Loucy (cell line): Measurements from ENCODE around the gene FOXK2.
"Not testable (repeated sequence)": the region's sequence is repeated elsewhere in the genome, so short reads cannot be mapped to it uniquely, and the experiment has no call there.

Source experiments
- CTCF ChIP-seq: fragments of 200-600 bp; sonication (generic); conservative IDR thresholded peaks from 2 replicates; pipeline ENCODE4 v1.5.1; 2014; ENCODE audit warnings: mild to moderate bottlenecking, antibody characterized with exemption, low read length
- EZH2phosphoT487 ChIP-seq: fragments of 200-600 bp; IDR thresholded peaks from 2 replicates; pipeline ENCODE4 v1.6.1; 2018; ENCODE audit warnings: antibody characterized with exemption, mild to moderate bottlenecking, moderate library complexity, borderline replicate concordance

DNA sequence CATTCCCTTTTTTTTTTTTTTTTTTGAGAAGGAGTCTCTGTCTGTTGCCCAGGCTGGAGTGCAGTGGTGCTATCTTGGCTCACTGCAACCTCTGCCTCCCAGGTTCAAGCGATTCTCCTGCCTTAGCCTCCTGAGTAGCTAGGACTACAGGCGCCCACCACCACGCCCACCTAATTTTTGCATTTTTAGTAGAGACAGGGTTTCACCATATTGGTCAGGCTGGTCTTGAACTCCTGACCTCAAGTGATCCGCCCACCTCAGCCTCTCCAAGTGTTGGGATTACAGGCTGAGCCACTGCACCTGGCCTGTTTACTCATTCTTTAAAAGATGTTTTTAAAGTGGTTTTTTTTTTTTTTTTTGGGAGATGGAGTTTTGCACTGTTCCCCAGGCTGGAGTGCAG, 44.2 kb downstream of the FOXK2 start:
- not testable (repeated sequence) for TF ChIP-seq CTCF, EZH2phosphoT487
